ENCODE measurements around the gene SAE1.
"Not testable (repeated sequence)": the region's sequence is repeated elsewhere in the genome, so short reads cannot be mapped to it uniquely, and the experiment has no call there.

DNA sequence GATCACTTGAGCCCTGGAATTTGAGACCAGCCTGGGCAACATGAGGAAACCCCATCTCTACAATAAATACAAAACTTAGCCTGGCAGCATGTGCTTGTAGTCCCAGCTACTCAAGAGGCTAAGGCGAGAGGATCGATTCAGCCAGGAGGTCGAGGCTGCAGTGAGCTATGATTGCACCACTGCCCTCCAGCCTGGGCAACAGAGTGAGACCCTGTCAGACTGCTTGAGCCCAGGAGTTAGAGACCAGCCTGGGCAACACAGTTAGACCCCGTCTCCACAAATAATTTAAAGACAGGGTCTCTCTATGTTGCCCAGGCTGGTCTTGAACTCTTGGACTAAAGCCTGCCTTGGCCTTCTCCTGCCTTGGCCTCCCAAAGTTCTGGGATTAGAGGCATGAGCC, 29.5 kb upstream of the SAE1 start:
- not testable (repeated sequence) for TF ChIP-seq EZH2, EZH2phosphoT487, CTCF (IDR thresholded peaks at IDR 0.05)
